ENCODE results near the gene KRTAP17-1.

Gene KRTAP17-1

GRCh38 chr17:41326173-41327145 is 10.9 kb upstream of the KRTAP17-1 start:
- Mint-ChIP-seq H3K4me3 (no peak overlapping the region), H3K4me1 (ENCODE audit: low read depth) (peaks cover 4% of the 10 kb centered on the region), H3K36me3 (ENCODE audit: low read depth) (no peaks in the 10 kb centered on the region), H3K9me3 (no peaks in the 10 kb centered on the region), H3K27me3 (peaks cover 7% of the 10 kb centered on the region), H3K27ac (no peak overlapping the region)
- intact Hi-C loops (cut with micrococcal nuclease): loop anchor here (10.0 kb wide), 1 partner anchor 522 kb away; no protein-coding TSS in a partner anchor

GRCh38 chr17:41325611-41326010 is 10.1 kb upstream of the KRTAP17-1 start:
- H3K4me1 Mint-ChIP-seq (ENCODE audit: low read depth): peaks cover 4% of the 10 kb centered on the region
- no peaks in the 10 kb centered on the region for H3K36me3 Mint-ChIP-seq (ENCODE audit: low read depth)
- no peak overlapping the region for H3K27ac Mint-ChIP-seq
- H3K9me3 Mint-ChIP-seq: peaks cover 3% of the 10 kb centered on the region
- intact Hi-C loops (cut with micrococcal nuclease): loop anchor here (10.0 kb wide), 1 partner anchor 521 kb away; no protein-coding TSS in a partner anchor
- peaks cover 7% of the 10 kb centered on the region for H3K27me3 Mint-ChIP-seq
- no peak overlapping the region for H3K4me3 Mint-ChIP-seq

- H3K36me3 Mint-ChIP-seq (ENCODE audit: low read depth): no peaks in the 10 kb centered on the region
- H3K27me3 Mint-ChIP-seq: peaks cover 7% of the 10 kb centered on the region
- H3K9me3 Mint-ChIP-seq: peaks cover 8% of the 10 kb centered on the region
- no peak overlapping the region for H3K4me3 Mint-ChIP-seq
- H3K27ac Mint-ChIP-seq: no peak overlapping the region
- peaks cover 4% of the 10 kb centered on the region for H3K4me1 Mint-ChIP-seq (ENCODE audit: low read depth)
- intact Hi-C loops (cut with micrococcal nuclease): loop anchor here (10.0 kb wide), 1 partner anchor 520 kb away; no protein-coding TSS in a partner anchor
Measured at GRCh38 chr17:41325126-41325525, 9.6 kb upstream of the KRTAP17-1 start.

- no peak overlapping the region for H3K4me3 Mint-ChIP-seq
- H3K27me3 Mint-ChIP-seq: peaks cover 5% of the 10 kb centered on the region
- H3K4me1 Mint-ChIP-seq (ENCODE audit: low read depth): peaks cover 4% of the 10 kb centered on the region
- H3K9me3 Mint-ChIP-seq: peaks cover 13% of the 10 kb centered on the region
- intact Hi-C loops (cut with micrococcal nuclease): loop anchor here (10.0 kb wide), 1 partner anchor 520 kb away; no protein-coding TSS in a partner anchor
- H3K27ac Mint-ChIP-seq: no peak overlapping the region
- no peaks in the 10 kb centered on the region for H3K36me3 Mint-ChIP-seq (ENCODE audit: low read depth)
Measured at GRCh38 chr17:41324180-41325075, 8.9 kb upstream of the KRTAP17-1 start.

- no peak overlapping the region for H3K4me3 Mint-ChIP-seq
- no peaks in the 10 kb centered on the region for H3K36me3 Mint-ChIP-seq (ENCODE audit: low read depth)
- peaks cover 4% of the 10 kb centered on the region for H3K4me1 Mint-ChIP-seq (ENCODE audit: low read depth)
- intact Hi-C loops (cut with micrococcal nuclease): loop anchor here (2.0 to 10.0 kb wide), 2 partner anchors 414 to 518 kb away; no protein-coding TSS in a partner anchor
- peaks cover 13% of the 10 kb centered on the region for H3K9me3 Mint-ChIP-seq
- no peak overlapping the region for H3K27ac Mint-ChIP-seq
- H3K27me3 Mint-ChIP-seq: peaks cover 6% of the 10 kb centered on the region
Measured at GRCh38 chr17:41322903-41323895, 7.7 kb upstream of the KRTAP17-1 start.

- Mint-ChIP-seq H3K27ac (no peak overlapping the region), H3K4me3 (no peak overlapping the region)
Measured at GRCh38 chr17:41322094-41322902, 6.8 kb upstream of the KRTAP17-1 start.

GRCh38 chr17:41318231-41318630 is 2.7 kb upstream of the KRTAP17-1 start:
- H3K36me3 Mint-ChIP-seq (ENCODE audit: low read depth): no peaks in the 10 kb centered on the region
- H3K27ac Mint-ChIP-seq: no peak overlapping the region
- H3K27me3 Mint-ChIP-seq: peaks cover 11% of the 10 kb centered on the region
- peaks cover 13% of the 10 kb centered on the region for H3K9me3 Mint-ChIP-seq
- H3K4me3 Mint-ChIP-seq: no peak overlapping the region
- H3K4me1 Mint-ChIP-seq (ENCODE audit: low read depth): no peaks in the 10 kb centered on the region
- intact Hi-C loops (cut with micrococcal nuclease): no loop called here

More at GRCh38 chr17:41322094-41322902, 6.8 kb upstream of the KRTAP17-1 start:
- Mint-ChIP-seq H3K36me3 (ENCODE audit: low read depth) (no peaks in the 10 kb centered on the region), H3K9me3 (peaks cover 13% of the 10 kb centered on the region), H3K27me3 (peaks cover 6% of the 10 kb centered on the region), H3K4me1 (ENCODE audit: low read depth) (peaks cover 4% of the 10 kb centered on the region)
- intact Hi-C loops (cut with micrococcal nuclease): loop anchor here (2.0 to 10.0 kb wide), 2 partner anchors 413 to 517 kb away; no protein-coding TSS in a partner anchor

GRCh38 chr17:41315814-41316445 is 420 bp upstream of the KRTAP17-1 start:
- no peaks in the 10 kb centered on the region for H3K36me3 Mint-ChIP-seq (ENCODE audit: low read depth)
- H3K9me3 Mint-ChIP-seq: peaks cover 13% of the 10 kb centered on the region
- intact Hi-C loops (cut with micrococcal nuclease): no loop called here
- H3K4me1 Mint-ChIP-seq (ENCODE audit: low read depth): no peaks in the 10 kb centered on the region
- no peak overlapping the region for H3K4me3 Mint-ChIP-seq
- H3K27me3 Mint-ChIP-seq: peaks cover 19% of the 10 kb centered on the region
- H3K27ac Mint-ChIP-seq: no peak overlapping the region

- Mint-ChIP-seq H3K27ac (no peak overlapping the region), H3K4me1 (ENCODE audit: low read depth) (peaks cover 20% of the 10 kb centered on the region), H3K36me3 (ENCODE audit: low read depth) (no peaks in the 10 kb centered on the region), H3K4me3 (no peak overlapping the region), H3K27me3 (peaks cover 24% of the 10 kb centered on the region), H3K9me3 (peaks cover 28% of the 10 kb centered on the region)
- intact Hi-C loops (cut with micrococcal nuclease): no loop called here
Measured at GRCh38 chr17:41311111-41311510, 4.4 kb downstream of the KRTAP17-1 start.

GRCh38 chr17:41308918-41309359 is 6.6 kb downstream of the KRTAP17-1 start, which contains the start of gene KRTAP16-1:
Gene KRTAP16-1, minus strand, starts transcription at chr17:41309309. Its CDS starts 56 bp downstream, at chr17:41309253.
- Mint-ChIP-seq H3K36me3 (ENCODE audit: low read depth) (no peaks in the 10 kb centered on the region), H3K4me3 (peak within 1 kb of the TSS; percentile 44), H3K9me3 (peaks cover 28% of the 10 kb centered on the region), H3K4me1 (ENCODE audit: low read depth) (peaks cover 20% of the 10 kb centered on the region), H3K27me3 (peaks cover 16% of the 10 kb centered on the region), H3K27ac (peak within 1 kb of the TSS; percentile 23)
- intact Hi-C loops (cut with micrococcal nuclease): no loop called here

- peaks cover 28% of the 10 kb centered on the region for H3K9me3 Mint-ChIP-seq
- H3K27ac Mint-ChIP-seq: peak overlapping the region; percentile 23
- peaks cover 16% of the 10 kb centered on the region for H3K27me3 Mint-ChIP-seq
- H3K36me3 Mint-ChIP-seq (ENCODE audit: low read depth): no peaks in the 10 kb centered on the region
- intact Hi-C loops (cut with micrococcal nuclease): no loop called here
- H3K4me1 Mint-ChIP-seq (ENCODE audit: low read depth): peaks cover 24% of the 10 kb centered on the region
- H3K4me3 Mint-ChIP-seq: peak overlapping the region; percentile 44
Measured at GRCh38 chr17:41308251-41308917, 7.1 kb downstream of the KRTAP17-1 start.
